Measurements from ENCODE around the gene CT47C1.
"Not testable (repeated sequence)": the region's sequence is repeated elsewhere in the genome, so short reads cannot be mapped to it uniquely, and the experiment has no call there.

Gene CT47C1

GRCh38 chrX:119072744-119073143, at the start of gene CT47C1:
Gene CT47C1 (plus strand): TSS chrX:119072993. CDS start chrX:119073226, 233 bp downstream.
- DNase-seq, result no peak

- no peak for DNase-seq
Measured at GRCh38 chrX:119025900-119026299, 46.9 kb upstream of the CT47C1 start.

- DNase-seq, result not testable (repeated sequence)
Measured at GRCh38 chrX:119026344-119026743, 46.4 kb upstream of the CT47C1 start.

GRCh38 chrX:119027960-119028732, 44.6 kb upstream of the CT47C1 start:
- DNase-seq, result not testable (repeated sequence)

GRCh38 chrX:119028733-119029330, 44.0 kb upstream of the CT47C1 start:
- DNase-seq, result no peak

GRCh38 chrX:119029656-119030055, 43.1 kb upstream of the CT47C1 start:
- not testable (repeated sequence) for DNase-seq

- no peak for DNase-seq
Measured at GRCh38 chrX:119030990-119031389, 41.8 kb upstream of the CT47C1 start.

- DNase-seq, result no peak
Measured at GRCh38 chrX:119036107-119037029, 36.4 kb upstream of the CT47C1 start.

- no peak for DNase-seq
Measured at GRCh38 chrX:119040432-119040831, 32.4 kb upstream of the CT47C1 start.

- no peak for DNase-seq
Measured at GRCh38 chrX:119041175-119041574, 31.6 kb upstream of the CT47C1 start.

- no peak for DNase-seq
Measured at GRCh38 chrX:119042040-119042439, 30.8 kb upstream of the CT47C1 start.

- no peak for DNase-seq
Measured at GRCh38 chrX:119042996-119043395, 29.8 kb upstream of the CT47C1 start.

GRCh38 chrX:119045884-119046283, 26.9 kb upstream of the CT47C1 start:
- no peak for DNase-seq

- no peak for DNase-seq
Measured at GRCh38 chrX:119055687-119056086, 17.1 kb upstream of the CT47C1 start.

- no peak for DNase-seq
Measured at GRCh38 chrX:119062750-119063374, 9.9 kb upstream of the CT47C1 start.

GRCh38 chrX:119063428-119063827, 9.4 kb upstream of the CT47C1 start:
- DNase-seq, result no peak

- DNase-seq, result no peak
Measured at GRCh38 chrX:119067023-119067739, 5.6 kb upstream of the CT47C1 start.

GRCh38 chrX:119069128-119069527, 3.7 kb upstream of the CT47C1 start:
- DNase-seq, result no peak

- no peak for DNase-seq
Measured at GRCh38 chrX:119069762-119070161, 3.0 kb upstream of the CT47C1 start.

GRCh38 chrX:119071381-119071780, 1.4 kb upstream of the CT47C1 start:
- DNase-seq, result no peak

GRCh38 chrX:119073200-119073905, 560 bp downstream of the CT47C1 start:
- DNase-seq, result no peak

- no peak for DNase-seq
Measured at GRCh38 chrX:119073911-119074310, 1.1 kb downstream of the CT47C1 start.
